ENCODE data around the gene NELFB. TPM values are rescaled to one million over a fixed set of nuclear protein-coding genes. Genes with fewer than 3 reads are reported as not detected.
"Not testable (repeated sequence)": the region's sequence is repeated elsewhere in the genome, so short reads cannot be mapped to it uniquely, and the experiment has no call there.

NELFB gene
- total RNA-seq, 1 experiment from 2014 or later: 75.6 TPM

- H3K36me3 ChIP-seq: no peaks in the 10 kb centered on the region
- H3K27me3 ChIP-seq: no peaks in the 10 kb centered on the region
- DNase-seq: no peak
- H3K4me3 ChIP-seq: no peak within 1 kb of the TSS
- H3K9me3 ChIP-seq: no peaks in the 10 kb centered on the region
Observed at GRCh38 chr9:137230705-137231371, 24.3 kb upstream of the NELFB start, which contains the start of gene SLC34A3. SLC34A3 (plus strand) TSS chr9:137230901; CDS start chr9:137231703, 802 bp downstream.

GRCh38 chr9:137231372-137232039 is 23.6 kb upstream of the NELFB start:
- no peaks in the 10 kb centered on the region for H3K36me3 ChIP-seq
- H3K4me3 ChIP-seq: no peak overlapping the region
- DNase-seq: no peak
- H3K27me3 ChIP-seq: no peaks in the 10 kb centered on the region
- H3K9me3 ChIP-seq: no peaks in the 10 kb centered on the region

- DNase-seq: no peak
- Histone ChIP-seq H3K4me3 (no peak overlapping the region), H3K27me3 (no peaks in the 10 kb centered on the region), H3K36me3 (no peaks in the 10 kb centered on the region), H3K9me3 (no peaks in the 10 kb centered on the region)
Observed at GRCh38 chr9:137232101-137232500, 23.0 kb upstream of the NELFB start.

GRCh38 chr9:137232510-137232909 is 22.6 kb upstream of the NELFB start:
- Histone ChIP-seq H3K27me3 (no peaks in the 10 kb centered on the region), H3K36me3 (no peaks in the 10 kb centered on the region), H3K4me3 (no peak overlapping the region), H3K9me3 (no peaks in the 10 kb centered on the region)
- DNase-seq: no peak

GRCh38 chr9:137233143-137233980 is 21.8 kb upstream of the NELFB start:
- H3K27me3 ChIP-seq: no peaks in the 10 kb centered on the region
- no peak for DNase-seq

GRCh38 chr9:137234055-137234697 is 21.0 kb upstream of the NELFB start:
- H3K4me3 ChIP-seq: no peak overlapping the region
- H3K36me3 ChIP-seq: no peaks in the 10 kb centered on the region
- no peak for DNase-seq
- H3K27me3 ChIP-seq: no peaks in the 10 kb centered on the region
- no peaks in the 10 kb centered on the region for H3K9me3 ChIP-seq

More at GRCh38 chr9:137233143-137233980, 21.8 kb upstream of the NELFB start:
- Histone ChIP-seq H3K36me3 (no peaks in the 10 kb centered on the region), H3K9me3 (no peaks in the 10 kb centered on the region), H3K4me3 (no peak overlapping the region)

- no peak for DNase-seq
- Histone ChIP-seq H3K27me3 (no peaks in the 10 kb centered on the region), H3K4me3 (no peak overlapping the region), H3K36me3 (no peaks in the 10 kb centered on the region), H3K9me3 (no peaks in the 10 kb centered on the region)
Observed at GRCh38 chr9:137234758-137235423, 20.2 kb upstream of the NELFB start.

- Histone ChIP-seq H3K9me3 (no peaks in the 10 kb centered on the region), H3K36me3 (no peaks in the 10 kb centered on the region), H3K4me3 (no peak overlapping the region), H3K27me3 (no peaks in the 10 kb centered on the region)
- no peak for DNase-seq
Observed at GRCh38 chr9:137235424-137236237, 19.5 kb upstream of the NELFB start.

- no peak overlapping the region for H3K4me3 ChIP-seq
Observed at GRCh38 chr9:137236238-137236935, 18.7 kb upstream of the NELFB start.

GRCh38 chr9:137236936-137237421 is 18.1 kb upstream of the NELFB start:
- Histone ChIP-seq H3K4me3 (no peak overlapping the region), H3K36me3 (peaks cover 5% of the 10 kb centered on the region), H3K9me3 (no peaks in the 10 kb centered on the region), H3K27me3 (no peaks in the 10 kb centered on the region)
- no peak for DNase-seq

More at GRCh38 chr9:137236238-137236935, 18.7 kb upstream of the NELFB start:
- no peaks in the 10 kb centered on the region for H3K27me3 ChIP-seq
- DNase-seq: peak; percentile 76
- H3K9me3 ChIP-seq: no peaks in the 10 kb centered on the region
- no peaks in the 10 kb centered on the region for H3K36me3 ChIP-seq

- H3K27me3 ChIP-seq: no peaks in the 10 kb centered on the region
- H3K4me3 ChIP-seq: no peak overlapping the region
- no peak for DNase-seq
- H3K9me3 ChIP-seq: no peaks in the 10 kb centered on the region
- peaks cover 15% of the 10 kb centered on the region for H3K36me3 ChIP-seq
Observed at GRCh38 chr9:137237759-137238726, 17.1 kb upstream of the NELFB start.

GRCh38 chr9:137239541-137240200 is 15.5 kb upstream of the NELFB start:
- not testable (repeated sequence) for DNase-seq, H3K9me3 ChIP-seq, H3K27me3 ChIP-seq
- H3K36me3 ChIP-seq: peaks cover 25% of the 10 kb centered on the region
- H3K4me3 ChIP-seq: peak overlapping the region; percentile 59

- H3K4me3 ChIP-seq: peak overlapping the region; percentile 59
- H3K27me3 ChIP-seq: no peaks in the 10 kb centered on the region
- no peaks in the 10 kb centered on the region for H3K9me3 ChIP-seq
- H3K36me3 ChIP-seq: peaks cover 25% of the 10 kb centered on the region
- peak; percentile 89 for DNase-seq
Observed at GRCh38 chr9:137240318-137240840, 14.7 kb upstream of the NELFB start.
